Body of pancreas (tissue), 4 donors: ENCODE results near the gene MOSPD3.

Source experiments
- POLR2A ChIP-seq, 3 donors: fragments of 450-650 bp; IDR thresholded peaks; one replicate each; pipeline ENCODE4 v1.6.1; 2016; ENCODE audit warnings: antibody characterized with exemption in 3 of 3, mild to moderate bottlenecking in 2 of 3
- TF ChIP-seq, protein P1 (sequence below), 7 experiments: fragments of 450-650 bp in 4 of 7; fragments of 200-600 bp in 3 of 7; sonication (generic) in 3 of 7; IDR thresholded peaks; one replicate each; pipeline ENCODE4 v1.5.1; 2016 to 2019; ENCODE audit warnings: antibody characterized with exemption in 7 of 7

- TF ChIP-seq, protein P1, sequence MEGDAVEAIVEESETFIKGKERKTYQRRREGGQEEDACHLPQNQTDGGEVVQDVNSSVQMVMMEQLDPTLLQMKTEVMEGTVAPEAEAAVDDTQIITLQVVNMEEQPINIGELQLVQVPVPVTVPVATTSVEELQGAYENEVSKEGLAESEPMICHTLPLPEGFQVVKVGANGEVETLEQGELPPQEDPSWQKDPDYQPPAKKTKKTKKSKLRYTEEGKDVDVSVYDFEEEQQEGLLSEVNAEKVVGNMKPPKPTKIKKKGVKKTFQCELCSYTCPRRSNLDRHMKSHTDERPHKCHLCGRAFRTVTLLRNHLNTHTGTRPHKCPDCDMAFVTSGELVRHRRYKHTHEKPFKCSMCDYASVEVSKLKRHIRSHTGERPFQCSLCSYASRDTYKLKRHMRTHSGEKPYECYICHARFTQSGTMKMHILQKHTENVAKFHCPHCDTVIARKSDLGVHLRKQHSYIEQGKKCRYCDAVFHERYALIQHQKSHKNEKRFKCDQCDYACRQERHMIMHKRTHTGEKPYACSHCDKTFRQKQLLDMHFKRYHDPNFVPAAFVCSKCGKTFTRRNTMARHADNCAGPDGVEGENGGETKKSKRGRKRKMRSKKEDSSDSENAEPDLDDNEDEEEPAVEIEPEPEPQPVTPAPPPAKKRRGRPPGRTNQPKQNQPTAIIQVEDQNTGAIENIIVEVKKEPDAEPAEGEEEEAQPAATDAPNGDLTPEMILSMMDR (IDR thresholded peaks at IDR 0.05): no peak
- no peak for TF ChIP-seq POLR2A (IDR thresholded peaks at IDR 0.05)
These were observed 28.2 kb upstream of the MOSPD3 start for GRCh38 chr7:100584054-100584682.
